NCI-H345 (cell line): ENCODE results near the gene ODF4.
"Not testable (repeated sequence)": the region's sequence is repeated elsewhere in the genome, so short reads cannot be mapped to it uniquely, and the experiment has no call there.

Experiments
- DNase-seq: peaks from one replicate; lab custom pipeline; 2025; lab: John Stamatoyannopoulos, UW

The ODF4 gene

DNA sequence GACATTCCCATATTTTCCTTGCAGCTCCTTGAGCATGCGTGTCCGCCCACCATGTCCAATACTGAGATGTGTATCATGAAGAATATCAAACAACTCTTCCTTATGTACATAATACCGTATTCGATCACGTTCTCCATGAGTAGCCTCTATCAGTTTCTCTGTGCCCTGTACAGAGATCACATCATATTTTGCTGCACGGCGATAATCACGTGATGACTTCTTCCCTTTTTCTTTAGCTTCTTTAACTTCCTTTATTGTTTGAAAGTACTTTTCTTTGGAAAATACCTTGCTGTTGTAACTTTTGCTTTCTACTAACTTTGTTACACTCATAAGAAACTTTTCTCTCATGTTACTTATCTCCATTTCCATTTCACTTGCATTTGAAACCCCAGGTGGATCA, 30.3 kb downstream of the ODF4 start:
- DNase-seq, result no peak

DNA sequence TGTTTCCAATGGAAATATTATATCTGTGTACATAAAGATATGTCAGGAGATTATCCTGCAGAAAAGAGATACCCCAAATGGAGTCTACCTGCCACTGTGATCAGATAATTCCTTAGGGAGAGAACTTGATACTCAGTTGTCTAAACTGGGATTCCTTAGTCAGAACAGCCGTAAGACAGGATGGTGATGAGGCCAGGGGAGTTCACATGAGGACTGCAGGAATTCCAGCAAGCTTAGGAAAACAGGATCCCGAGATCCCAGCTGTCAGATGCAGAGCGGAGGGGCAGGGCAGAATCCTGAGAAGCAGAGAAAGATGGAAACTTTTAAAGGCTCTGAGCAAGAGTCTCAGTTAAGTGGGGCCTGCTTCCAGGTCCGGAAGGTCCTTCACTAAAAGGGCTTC, 32.1 kb downstream of the ODF4 start:
- DNase-seq, result no peak

DNA sequence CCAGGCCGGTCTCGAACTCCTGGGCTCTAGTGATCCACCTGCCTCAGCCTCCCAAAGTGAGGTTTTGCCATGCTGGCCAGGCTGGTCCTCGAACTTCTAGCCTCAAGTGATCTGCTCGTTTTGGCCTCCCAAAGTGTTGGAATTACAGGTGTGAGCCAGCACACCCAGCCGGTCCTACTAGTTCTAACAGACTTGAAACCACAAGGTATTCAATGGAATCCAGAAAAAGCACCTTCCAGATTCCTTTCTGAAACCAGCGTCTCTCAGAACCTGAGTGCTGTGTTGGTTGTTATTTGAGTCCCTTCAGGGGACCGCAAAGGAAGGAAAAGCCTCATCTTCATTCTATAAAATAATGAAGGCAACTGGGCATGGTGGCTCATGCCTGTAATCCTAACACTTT, 32.8 kb downstream of the ODF4 start:
- no peak for DNase-seq

DNA sequence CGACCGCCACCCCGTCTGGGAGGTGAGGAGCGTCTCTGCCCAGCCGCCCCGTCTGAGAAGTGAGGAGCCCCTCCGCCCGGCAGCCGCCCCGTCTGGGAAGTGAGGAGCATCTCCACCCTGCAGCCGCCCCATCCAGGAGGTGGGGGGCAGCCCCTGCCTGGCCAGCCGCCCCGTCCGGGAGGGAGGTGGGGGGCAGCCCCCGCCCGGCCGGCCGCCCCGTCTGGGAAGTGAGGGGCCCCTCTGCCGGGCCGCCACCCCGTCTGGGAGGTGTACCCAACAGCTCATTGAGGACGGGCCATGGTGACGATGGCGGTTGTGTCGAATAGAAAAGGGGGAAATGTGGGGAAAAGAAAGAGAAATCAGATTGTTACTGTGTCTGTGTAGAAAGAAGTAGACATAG, 34.2 kb downstream of the ODF4 start:
- not testable (repeated sequence) for DNase-seq

DNA sequence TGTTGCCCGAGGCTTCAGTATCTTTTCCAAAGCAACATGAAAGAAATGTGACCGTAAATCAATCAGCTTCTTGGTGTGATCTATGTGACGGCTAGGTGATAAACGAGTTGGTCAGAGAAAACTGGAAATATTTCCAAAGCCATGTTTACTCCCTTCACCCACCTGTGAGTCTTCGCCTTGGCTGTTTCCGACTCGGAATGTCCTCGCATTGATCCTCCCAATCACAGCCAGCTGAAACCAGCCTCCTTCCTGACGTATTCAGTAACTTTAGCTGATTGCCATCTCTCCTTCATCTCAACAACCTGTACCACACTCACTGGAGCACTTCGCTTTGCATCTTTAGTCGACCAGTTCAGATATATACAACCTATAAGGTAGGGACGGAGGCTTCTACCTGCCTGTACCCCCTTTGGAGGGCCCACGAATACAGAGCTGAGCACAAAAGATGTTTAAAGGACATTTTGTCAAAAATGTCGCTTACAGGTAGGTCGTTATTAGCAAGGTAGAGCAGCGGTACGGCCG, 36.2 kb downstream of the ODF4 start:
- DNase-seq, result no peak

DNA sequence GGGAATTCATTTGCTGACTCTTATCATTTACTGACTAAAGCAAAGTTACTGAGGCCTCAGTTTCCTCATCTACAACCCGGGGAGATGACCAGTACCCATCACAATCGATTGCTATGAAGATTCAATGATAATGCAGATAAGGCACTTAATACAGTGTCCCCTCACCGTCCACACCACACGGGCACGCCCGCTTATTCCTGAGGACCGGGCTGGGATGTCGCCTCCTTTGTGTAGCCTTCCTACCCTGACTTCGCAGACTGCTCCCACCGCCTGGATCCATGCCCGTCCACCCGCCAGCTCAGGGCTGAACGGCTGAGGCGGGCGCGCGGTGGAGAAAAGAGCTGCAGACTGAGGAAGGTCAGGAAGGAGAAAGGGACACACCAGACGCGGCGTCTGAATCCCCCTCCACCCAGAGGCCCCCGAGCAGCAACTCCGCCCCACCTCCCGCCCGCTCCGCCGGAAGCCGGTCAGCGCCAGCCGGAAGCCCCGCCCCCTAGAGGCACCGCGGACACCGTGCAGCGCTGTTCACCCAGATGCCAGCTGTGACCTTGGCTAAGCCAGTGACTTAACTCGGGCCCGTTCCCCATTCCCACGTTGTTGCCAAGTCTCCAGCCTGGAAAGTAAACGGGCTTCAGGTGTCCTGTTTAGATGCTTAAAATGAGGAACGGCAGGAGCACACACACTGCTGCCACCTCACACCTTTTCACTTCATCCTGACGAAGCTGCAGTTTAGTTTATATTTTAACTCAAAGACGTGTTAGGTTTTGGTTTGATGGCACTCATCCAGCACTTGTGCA, 36.8 kb downstream of the ODF4 start, which contains the start of gene KRABD2:
KRABD2 (minus strand) TSS at position 434 of the 797 bp plus-strand sequence.
- peak; percentile 86 for DNase-seq

DNA sequence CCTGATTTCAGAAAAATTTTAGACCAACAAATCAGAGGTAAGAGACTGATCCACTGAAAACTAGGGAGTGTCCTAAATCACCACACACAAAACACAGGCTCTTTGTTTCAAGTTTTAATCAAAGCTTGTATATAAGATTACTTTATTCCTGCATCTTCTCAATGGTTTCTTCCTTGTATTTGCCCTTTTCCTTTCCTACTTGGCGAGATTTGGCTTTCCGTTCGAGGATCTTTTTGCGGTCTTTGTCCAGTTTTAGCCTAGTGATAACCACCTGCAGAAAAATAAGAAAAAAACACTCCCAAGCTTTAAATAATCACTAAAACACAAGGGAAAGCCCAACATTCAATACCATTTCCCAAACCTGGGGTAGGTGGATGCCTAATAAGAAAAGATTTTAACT, 37.8 kb downstream of the ODF4 start:
- no peak for DNase-seq

DNA sequence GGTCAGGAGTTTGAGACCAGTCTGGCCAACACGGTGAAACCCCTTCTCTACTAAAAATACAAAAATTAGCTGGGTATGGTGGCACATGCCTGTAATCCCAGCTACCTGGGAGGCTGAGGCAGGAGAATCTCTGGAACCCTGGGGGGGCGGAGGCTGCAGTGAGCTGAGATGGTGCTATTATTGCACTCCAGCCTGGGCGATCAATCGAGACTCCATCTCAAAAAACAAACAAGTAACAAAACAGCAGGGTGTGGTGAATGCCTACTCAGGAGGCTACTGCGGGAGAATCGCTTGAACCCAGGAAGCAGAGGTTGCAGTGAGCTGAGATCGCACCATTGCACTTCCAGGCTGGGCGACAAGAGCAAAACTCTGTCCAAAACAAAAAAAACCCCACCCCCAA, 38.5 kb downstream of the ODF4 start:
- not testable (repeated sequence) for DNase-seq

DNA sequence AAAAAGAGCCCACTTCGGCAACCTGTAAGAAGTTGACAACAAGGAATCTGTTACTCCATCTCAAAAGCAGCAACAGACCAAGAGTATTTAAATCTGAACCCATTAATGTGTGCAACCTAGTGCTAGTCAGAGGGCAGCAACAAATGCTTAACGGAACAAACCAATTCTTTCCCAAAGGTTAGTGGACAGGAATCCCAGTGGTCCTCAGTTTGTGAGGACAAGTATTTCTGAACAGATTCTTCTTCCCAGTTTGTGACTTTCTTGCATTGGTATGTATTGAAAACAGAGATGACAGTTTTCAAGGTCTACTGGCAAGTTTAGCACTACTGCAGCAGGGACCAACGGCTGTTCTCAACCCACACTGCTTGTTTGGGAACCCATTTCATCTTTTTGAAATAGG, 40.4 kb downstream of the ODF4 start:
- no peak for DNase-seq

DNA sequence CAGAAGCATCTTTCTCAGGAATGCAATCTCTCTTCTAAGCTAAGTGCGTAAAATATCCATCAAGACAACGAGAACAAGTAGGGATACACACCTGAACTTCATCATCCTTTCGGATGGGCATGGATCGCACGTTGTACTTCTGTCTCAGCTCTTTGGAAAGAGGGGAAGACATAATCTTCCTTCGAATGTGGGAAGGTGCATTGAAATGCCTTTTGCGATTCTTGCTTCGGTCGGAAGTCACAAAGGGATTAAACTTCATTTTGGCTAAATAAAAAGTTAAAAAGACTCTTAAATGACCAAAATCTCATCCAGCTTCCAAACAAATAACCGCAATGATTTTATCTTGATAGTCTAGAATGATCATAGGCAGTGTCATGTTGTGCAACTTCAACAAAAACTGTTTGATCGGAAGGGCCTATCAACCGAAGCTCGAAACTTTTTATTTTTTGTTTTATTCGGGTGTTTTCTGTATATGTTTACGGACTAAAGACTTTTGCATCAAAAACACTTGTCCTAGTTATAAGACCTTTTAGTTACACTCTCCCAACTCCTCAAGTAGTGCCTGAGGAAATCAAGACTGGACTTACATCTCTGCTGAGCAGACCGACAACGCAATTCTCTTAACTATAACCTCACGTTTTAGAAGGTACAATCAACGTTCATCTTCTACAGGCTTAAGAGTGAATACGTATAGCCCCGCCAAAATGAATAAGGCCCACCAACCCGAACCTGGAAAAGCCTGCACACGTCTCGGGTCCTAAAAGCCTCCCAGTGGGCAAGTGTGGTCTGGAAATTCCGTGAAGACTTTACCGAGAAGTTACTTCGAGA, 42.6 kb downstream of the ODF4 start:
- DNase-seq, result no peak

DNA sequence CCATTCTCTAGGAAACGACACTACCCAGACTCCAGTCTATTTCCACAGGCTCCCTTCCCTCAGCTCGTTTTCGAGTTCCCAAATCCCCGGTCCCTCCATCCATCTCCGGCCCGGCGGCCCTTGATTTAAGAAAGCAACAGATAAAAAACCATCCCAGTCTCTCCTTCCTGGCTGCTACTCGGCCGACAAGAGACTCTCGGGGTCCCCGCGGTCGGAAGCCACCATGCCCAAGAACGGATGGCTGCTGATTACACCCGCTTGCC, 43.2 kb downstream of the ODF4 start:
- DNase-seq, result no peak

DNA sequence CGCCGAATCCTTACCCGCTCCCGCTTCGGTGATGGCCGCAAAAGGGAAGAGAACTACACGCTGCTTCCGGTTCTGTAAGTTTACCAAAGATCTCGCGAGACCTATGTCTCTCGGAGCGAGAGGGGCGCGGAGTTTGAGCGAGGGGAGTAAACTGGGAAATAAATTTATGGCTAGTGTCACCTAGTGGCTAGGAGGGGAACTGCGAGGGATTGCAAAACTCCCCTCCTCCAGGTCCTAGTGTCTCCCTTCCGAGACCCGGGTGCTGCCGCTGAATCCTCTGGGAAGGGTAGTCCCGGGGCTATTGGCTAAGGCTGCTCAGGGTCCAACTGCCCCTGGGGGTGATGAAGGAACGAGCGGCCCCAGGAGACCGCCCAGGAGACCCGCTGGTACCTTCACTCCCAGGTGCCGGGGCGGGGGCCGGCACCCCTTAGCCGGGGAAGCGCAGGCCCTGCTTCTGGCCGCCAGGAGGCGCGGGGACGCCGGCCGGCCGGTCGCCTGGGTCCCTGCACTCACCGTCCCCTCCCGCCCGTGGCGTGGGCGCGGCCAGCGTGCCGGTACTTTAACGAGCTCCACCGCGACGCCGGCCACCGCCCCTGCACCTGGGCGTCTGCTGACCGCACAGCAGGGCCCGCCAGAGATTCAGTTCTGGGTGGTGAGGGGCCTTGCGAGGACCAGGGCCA, 43.6 kb downstream of the ODF4 start, which contains the start of gene RPL26:
RPL26 (minus strand) TSS at position 51 of the 680 bp plus-strand sequence. CDS start 883 bp downstream, outside the sequence.
- DNase-seq, result peak; percentile 98

DNA sequence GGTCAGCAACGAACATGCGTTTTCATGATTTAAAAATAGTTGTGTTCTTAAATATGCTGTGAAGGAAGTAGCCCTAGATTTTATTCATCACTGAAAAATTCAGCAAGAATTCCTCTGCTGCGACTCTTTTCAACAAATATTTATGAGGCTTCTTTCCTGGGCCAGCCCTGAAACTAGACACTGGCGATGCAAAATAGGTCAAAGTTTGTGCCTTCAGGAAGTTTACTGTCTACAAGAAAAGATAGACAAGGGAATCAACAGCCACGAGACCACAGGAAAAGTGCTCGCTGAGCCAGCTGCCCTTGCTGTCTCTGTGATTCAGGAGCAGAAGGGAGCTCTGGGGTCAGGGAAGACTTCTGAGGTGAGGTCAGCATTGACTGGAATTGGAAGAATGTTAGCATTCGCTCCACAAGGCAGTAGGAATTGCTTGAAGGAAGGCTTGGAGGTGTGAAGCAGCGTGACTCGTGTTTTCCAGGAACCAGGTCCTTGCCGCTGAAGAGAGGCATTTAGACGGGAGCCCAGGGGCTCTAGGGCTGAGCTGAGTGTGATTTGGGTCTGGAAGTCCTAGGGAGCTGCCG, 45.2 kb downstream of the ODF4 start:
- no peak for DNase-seq

DNA sequence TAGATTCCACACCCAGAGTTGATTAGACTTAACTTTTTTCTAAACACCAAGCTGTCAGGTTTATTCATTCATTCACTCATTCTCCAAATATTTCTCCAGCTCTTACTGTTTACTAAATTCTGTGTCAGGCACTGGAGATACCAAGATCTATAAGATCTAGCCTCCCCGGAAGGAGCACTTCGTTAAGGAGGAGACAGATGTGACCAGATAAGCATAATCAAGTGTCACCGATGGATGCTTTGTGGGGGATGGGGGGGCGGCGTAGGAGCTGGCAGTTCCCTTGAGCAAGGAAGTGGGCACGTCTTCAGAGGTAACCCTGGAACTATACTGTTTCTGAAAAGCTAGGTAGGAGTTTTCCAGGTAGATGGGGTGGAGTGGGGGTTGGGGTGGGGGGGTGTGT, 47.2 kb downstream of the ODF4 start:
- DNase-seq, result no peak

DNA sequence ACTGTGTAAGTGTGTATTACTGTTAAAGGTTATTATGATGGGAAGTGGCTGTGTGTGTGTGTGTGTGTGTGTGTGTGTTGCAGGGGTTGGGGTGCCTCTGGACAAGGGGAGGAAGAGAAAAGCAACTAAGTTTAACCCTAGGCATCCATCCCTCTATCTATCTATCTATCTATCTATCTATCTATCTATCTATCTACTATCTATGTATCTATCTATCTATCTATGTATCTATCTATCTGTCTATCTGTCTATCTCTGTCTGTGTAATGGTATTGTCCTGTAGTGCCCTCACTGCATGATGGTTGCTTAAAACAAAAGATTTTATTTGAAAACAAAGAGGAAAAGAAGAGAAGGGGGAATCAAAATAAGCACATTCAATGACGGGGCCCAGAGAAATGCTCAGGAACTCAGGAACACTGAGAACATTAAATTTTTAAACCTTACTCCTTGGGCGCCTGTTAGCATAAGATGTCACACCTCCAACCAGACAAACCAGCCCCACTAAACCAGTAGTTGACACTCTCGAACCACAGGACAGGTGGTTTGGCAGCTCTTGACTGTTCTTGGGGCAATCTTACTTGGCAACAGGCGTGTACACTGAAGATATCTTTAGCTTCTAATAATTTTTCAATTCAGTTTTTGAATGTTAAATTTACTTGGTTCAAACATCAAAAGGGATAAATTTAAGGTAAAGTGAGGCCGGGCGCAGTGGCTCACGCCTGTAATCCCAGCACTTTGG, 48.4 kb downstream of the ODF4 start:
- no peak for DNase-seq

DNA sequence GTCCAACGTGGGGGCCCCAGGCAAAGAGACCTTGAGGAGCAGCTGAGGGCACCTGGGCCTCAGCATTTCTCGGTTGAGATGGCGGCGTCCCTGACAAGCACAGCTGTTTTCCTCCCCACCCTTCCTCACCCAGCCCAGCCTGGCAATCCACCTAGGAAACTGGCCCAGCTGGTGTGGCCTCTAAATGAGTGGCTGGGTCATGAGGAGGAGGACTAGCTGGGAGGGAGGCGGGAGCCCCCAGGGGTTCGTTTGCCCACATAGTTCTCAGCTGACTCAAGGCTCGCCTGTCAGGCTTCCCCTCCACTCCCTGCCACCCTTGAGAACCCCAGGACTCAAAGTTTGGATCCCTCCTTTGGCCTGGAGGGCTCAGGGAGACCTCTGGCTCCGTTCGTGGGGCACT, 52.1 kb downstream of the ODF4 start:
- DNase-seq, result no peak

DNA sequence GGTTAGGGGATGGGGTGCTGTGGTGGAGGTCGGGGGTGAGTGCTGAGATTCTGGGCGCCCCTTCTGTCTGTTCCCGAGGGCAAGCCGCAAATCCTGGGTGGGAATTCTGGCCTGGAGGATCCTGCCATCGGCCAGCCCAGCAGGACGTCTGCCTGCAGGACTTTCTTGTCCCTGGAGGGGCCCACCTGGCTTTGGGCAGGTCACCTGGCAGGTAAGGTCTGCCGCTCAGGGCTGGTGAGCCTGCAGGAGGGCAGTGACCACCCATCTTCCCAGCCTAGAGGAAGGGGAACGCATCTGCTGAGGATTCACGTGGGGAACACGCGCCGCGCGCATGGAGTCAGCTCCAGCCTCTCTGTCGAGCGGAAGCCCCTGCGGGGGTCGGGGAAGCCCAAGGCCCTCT, 52.6 kb downstream of the ODF4 start:
- peak; percentile 5 for DNase-seq

DNA sequence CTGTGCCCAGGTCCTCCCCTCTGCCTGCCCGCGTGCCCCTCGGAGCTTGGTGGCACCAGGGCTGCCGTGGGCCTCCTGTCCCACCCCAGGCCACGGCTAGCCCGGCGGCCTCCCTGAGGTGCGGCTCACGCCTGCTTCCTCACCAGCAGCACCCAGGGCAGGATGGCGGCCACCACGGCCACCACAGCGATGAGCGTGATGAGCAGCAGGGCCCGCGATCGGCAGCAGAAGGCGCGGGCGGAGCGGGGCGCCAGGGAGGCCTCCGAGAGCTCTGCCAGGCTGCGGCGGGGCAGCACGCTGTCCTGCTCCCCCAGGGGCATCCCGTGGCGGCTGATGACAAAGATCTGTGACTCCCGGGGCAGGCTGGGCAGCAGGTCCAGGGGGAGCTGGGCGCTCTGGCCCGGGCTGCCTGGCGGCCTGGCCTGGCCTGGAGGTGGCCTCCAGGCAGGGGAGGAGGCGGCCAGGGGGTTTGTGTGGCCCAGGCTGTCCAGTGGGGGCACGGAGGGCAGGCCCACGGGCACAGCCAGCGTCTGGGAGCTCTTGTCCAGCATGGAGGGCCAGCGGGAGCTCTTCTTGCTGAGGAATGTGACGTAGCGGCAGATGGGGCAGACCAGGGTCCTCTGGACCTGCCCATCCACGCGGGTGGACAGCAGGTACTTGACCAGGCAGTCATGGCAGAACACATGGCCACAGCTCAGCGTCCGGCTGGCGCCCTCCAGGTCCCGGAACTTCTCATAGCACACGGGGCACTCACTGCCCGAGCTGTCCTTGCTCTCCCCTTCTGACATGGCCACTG, 53.2 kb downstream of the ODF4 start:
- no peak for DNase-seq

DNA sequence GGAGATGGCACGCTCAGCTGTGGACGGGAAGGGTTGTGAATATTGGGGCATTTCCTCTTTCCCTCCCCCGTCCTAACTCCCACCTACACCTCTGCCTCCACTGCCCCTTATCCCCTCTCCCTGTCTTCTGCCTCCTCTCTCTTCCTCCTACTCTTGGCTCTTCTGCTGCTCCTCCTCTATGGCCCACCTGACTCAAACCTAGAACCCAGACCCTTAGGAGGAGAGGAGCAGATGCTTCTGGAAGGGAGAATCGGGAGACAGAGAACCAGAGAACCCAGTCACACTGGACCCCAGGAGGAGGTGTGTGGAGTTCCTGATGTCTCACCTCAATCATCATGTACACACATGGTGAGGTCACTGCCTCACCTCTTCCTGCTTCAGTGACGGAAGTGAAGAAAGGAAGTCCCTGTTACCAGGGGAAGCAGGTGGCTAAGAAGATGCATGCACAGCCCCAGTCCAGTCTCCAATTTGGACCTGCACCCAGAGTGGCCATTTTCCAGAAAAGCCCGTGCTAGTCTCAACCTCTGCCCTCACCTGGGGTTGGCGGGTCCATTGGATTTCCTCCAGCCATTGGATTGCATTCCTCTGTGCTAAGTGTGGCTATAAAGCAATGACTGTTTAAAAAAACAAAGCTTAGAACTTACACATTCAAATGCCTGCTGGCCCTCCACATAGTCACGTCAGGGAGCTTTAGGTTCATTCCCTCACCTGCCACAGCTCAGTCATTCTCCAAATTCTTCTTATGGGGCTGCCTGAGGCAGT, 54.0 kb downstream of the ODF4 start:
- DNase-seq, result no peak

DNA sequence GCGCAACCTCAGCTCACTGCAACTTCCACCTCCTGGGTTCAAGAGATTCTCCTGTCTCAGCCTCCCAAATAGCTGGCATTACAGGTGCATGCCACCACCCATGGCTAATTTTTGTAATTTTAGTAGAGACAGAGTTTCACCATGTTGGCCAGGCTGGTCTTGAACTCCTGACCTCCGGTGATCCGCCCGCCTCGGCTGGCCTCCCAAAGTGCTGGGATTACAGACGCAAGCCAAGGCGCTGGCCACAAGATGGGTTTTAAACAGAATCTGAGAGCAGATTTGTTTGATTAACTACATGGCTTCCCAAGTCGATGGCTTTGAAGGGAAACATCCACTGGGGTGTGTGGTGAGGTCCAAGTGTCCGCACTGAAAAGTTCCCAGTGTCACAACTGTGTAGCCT, 54.9 kb downstream of the ODF4 start:
- DNase-seq, result not testable (repeated sequence)
